Astrocyte (in vitro differentiated cells and primary cell): ENCODE measurements around the gene PILRA. TPM values are rescaled to one million over a fixed set of nuclear protein-coding genes. Genes with fewer than 3 reads are reported as not detected.
A peak's percentile ranks its signal among the peaks of the same experiment; 100 is the strongest.

Experiments used
- DNase-seq: peaks from one replicate; pipeline ENCODE4 v3.0.0-alpha.2; 2010; ENCODE audit warnings: low read depth
- FAIRE-seq: peaks from 2 replicates; lab custom pipeline; 2011; peaks lifted over from hg19 to GRCh38; lab: Jason Lieb, UNC
- H2AFZ ChIP-seq: 2 replicates; pipeline ENCODE4 v1.6.0; 2012; ENCODE audit warnings: low read depth, low read length, inconsistent platforms
- H3K27ac ChIP-seq: 2 replicates; pipeline ENCODE4 v1.5.1; 2011; ENCODE audit warnings: low read depth, low read length, inconsistent platforms
- H3K27me3 ChIP-seq: 2 replicates; pipeline ENCODE4 v1.6.0; 2011; ENCODE audit warnings: low read length, inconsistent platforms; ENCODE audit not compliant: insufficient read depth
- H3K36me3 ChIP-seq: 2 replicates; pipeline ENCODE4 v1.5.1; 2011; ENCODE audit warnings: low read length, inconsistent platforms; ENCODE audit not compliant: insufficient read depth
- H3K4me1 ChIP-seq: 2 replicates; pipeline ENCODE4 v1.5.1; 2011; ENCODE audit warnings: low read length, inconsistent platforms; ENCODE audit not compliant: insufficient read depth
- H3K4me2 ChIP-seq: 2 replicates; pipeline ENCODE4 v1.6.0; 2012; ENCODE audit warnings: low read length, inconsistent platforms
- H3K4me3 ChIP-seq: 2 replicates; pipeline ENCODE4 v1.5.1; 2011; ENCODE audit warnings: low read depth, mild to moderate bottlenecking, low read length, inconsistent platforms; ENCODE audit not compliant: insufficient read depth
- H3K79me2 ChIP-seq: 2 replicates; pipeline ENCODE4 v1.6.0; 2012; ENCODE audit warnings: mild to moderate bottlenecking, low read length, inconsistent platforms; ENCODE audit not compliant: insufficient read depth
- H3K9ac ChIP-seq: 2 replicates; pipeline ENCODE4 v1.6.0; 2012; ENCODE audit warnings: mild to moderate bottlenecking, low read length, inconsistent platforms
- H3K9me3 ChIP-seq: 2 replicates; pipeline ENCODE4 v1.5.1; 2012; ENCODE audit warnings: low read depth, mild to moderate bottlenecking, low read length, inconsistent platforms; ENCODE audit not compliant: insufficient read depth
- H4K20me1 ChIP-seq: 2 replicates; pipeline ENCODE4 v1.6.0; 2012; ENCODE audit warnings: low read length, inconsistent platforms; ENCODE audit not compliant: insufficient read depth
- H3K27ac Mint-ChIP-seq: one replicate; pipeline ENCODE4 v1.8.0; 2021; ENCODE audit warnings: mild to moderate bottlenecking, mixed read lengths; ENCODE audit not compliant: unreplicated experiment
- H3K27me3 Mint-ChIP-seq: one replicate; pipeline ENCODE4 v1.8.0; 2021; ENCODE audit warnings: low read depth, mixed read lengths; ENCODE audit not compliant: unreplicated experiment
- H3K36me3 Mint-ChIP-seq: one replicate; pipeline ENCODE4 v1.8.0; 2021; ENCODE audit warnings: low read depth, mixed read lengths; ENCODE audit not compliant: unreplicated experiment
- H3K4me1 Mint-ChIP-seq: one replicate; pipeline ENCODE4 v1.8.0; 2021; ENCODE audit warnings: low read depth, mixed read lengths; ENCODE audit not compliant: unreplicated experiment
- H3K4me3 Mint-ChIP-seq: one replicate; pipeline ENCODE4 v1.8.0; 2021; ENCODE audit warnings: mild to moderate bottlenecking, moderate library complexity, mixed read lengths; ENCODE audit not compliant: unreplicated experiment
- H3K9me3 Mint-ChIP-seq: one replicate; pipeline ENCODE4 v1.8.0; 2021; ENCODE audit warnings: mild to moderate bottlenecking, mixed read lengths; ENCODE audit not compliant: unreplicated experiment
- CTCF ChIP-seq: IDR thresholded peaks from 2 replicates; pipeline ENCODE4 v1.5.1; 2011; ENCODE audit warnings: low read depth, mild to moderate bottlenecking, inconsistent platforms, low read length, moderate library complexity; ENCODE audit not compliant: insufficient read depth
- EZH2 ChIP-seq: IDR thresholded peaks from 2 replicates; pipeline ENCODE4 v1.6.1; 2012; ENCODE audit warnings: mild to moderate bottlenecking, low read length, inconsistent platforms; ENCODE audit not compliant: insufficient read depth
- total RNA-seq: library from RNA; stranded (reverse); gene quantifications from 2 replicates; pipeline ENCODE4 v1.2.1, GENCODE V29; 2021

The PILRA gene
- total RNA-seq, 1 donor from 2014 or later, result 2.3 TPM

GRCh38 chr7:100434297-100435144 is 61.2 kb downstream of the PILRA start:
- peak overlapping the region; percentile 76 for H3K4me3 ChIP-seq
- H3K27me3 ChIP-seq, result no peaks in the 10 kb centered on the region
- peak overlapping the region; percentile 91 for H3K4me3 Mint-ChIP-seq
- peak overlapping the region; percentile 81 for H3K27ac Mint-ChIP-seq
- FAIRE-seq, result no peak
- no peaks in the 10 kb centered on the region for H3K9me3 Mint-ChIP-seq
- peak overlapping the region; percentile 91 for H3K4me2 ChIP-seq
- H3K36me3 Mint-ChIP-seq, result peaks cover 10% of the 10 kb centered on the region
- TF ChIP-seq EZH2 (no peak), CTCF (no peak)
- no peaks in the 10 kb centered on the region for H3K9me3 ChIP-seq
- peaks cover 19% of the 10 kb centered on the region for H3K4me1 ChIP-seq
- H3K4me1 Mint-ChIP-seq, result peaks cover 17% of the 10 kb centered on the region
- H2AFZ ChIP-seq, result no peak overlapping the region
- peaks cover 64% of the 10 kb centered on the region for H3K79me2 ChIP-seq
- peaks cover 22% of the 10 kb centered on the region for H3K36me3 ChIP-seq
- no peak for DNase-seq
- no peaks in the 10 kb centered on the region for H3K27me3 Mint-ChIP-seq
- peak overlapping the region; percentile 90 for H3K9ac ChIP-seq
- peaks cover 44% of the 10 kb centered on the region for H4K20me1 ChIP-seq
- no peak overlapping the region for H3K27ac ChIP-seq

- Histone ChIP-seq H3K27me3 (no peaks in the 10 kb centered on the region), H3K9me3 (no peaks in the 10 kb centered on the region), H3K79me2 (peaks cover 54% of the 10 kb centered on the region), H3K9ac (peak overlapping the region; percentile 90), H2AFZ (peak overlapping the region; percentile 64), H3K4me3 (peak overlapping the region; percentile 76), H3K27ac (peak overlapping the region; percentile 66), H3K4me1 (peaks cover 19% of the 10 kb centered on the region), H4K20me1 (peaks cover 40% of the 10 kb centered on the region), H3K36me3 (peaks cover 22% of the 10 kb centered on the region), H3K4me2 (peak overlapping the region; percentile 91)
- peak overlapping the region; percentile 81 for H3K27ac Mint-ChIP-seq
- FAIRE-seq, result no peak
- H3K9me3 Mint-ChIP-seq, result no peaks in the 10 kb centered on the region
- H3K4me1 Mint-ChIP-seq, result peaks cover 17% of the 10 kb centered on the region
- H3K36me3 Mint-ChIP-seq, result peaks cover 10% of the 10 kb centered on the region
- no peaks in the 10 kb centered on the region for H3K27me3 Mint-ChIP-seq
- TF ChIP-seq CTCF, result no peak
- TF ChIP-seq EZH2, result no peak
- no peak for DNase-seq
- H3K4me3 Mint-ChIP-seq, result peak overlapping the region; percentile 91
Measured at GRCh38 chr7:100435401-100436304, 62.4 kb downstream of the PILRA start.
